HL-60/S4 treated with phorbol 12-myristate 13-acetate at 8.2 ng/mL for 4 days and 3 days (cell line): Measurements from ENCODE around the gene METTL18.

Source experiments
- in situ Hi-C: fragments of 300-500 bp; cut with MboI; formaldehyde crosslinking; loops from 2 replicates; pipeline ENCODE4 v1.15.0; 2022; ENCODE audit warnings: low sequenced_read_pairs

The METTL18 gene

GRCh38 chr1:169788402-169788801 is 6.3 kb downstream of the METTL18 start:
- in situ Hi-C loops = no loop called here

GRCh38 chr1:169786974-169787373 is 7.7 kb downstream of the METTL18 start:
- in situ Hi-C loops = no loop called here

GRCh38 chr1:169785267-169785666 is 9.4 kb downstream of the METTL18 start:
- in situ Hi-C loops = no loop called here

GRCh38 chr1:169784102-169784501 is 10.6 kb downstream of the METTL18 start:
- in situ Hi-C loops = no loop called here

- in situ Hi-C loops = no loop called here
Measured at GRCh38 chr1:169782596-169782995, 12.1 kb downstream of the METTL18 start.

- in situ Hi-C loops = no loop called here
Measured at GRCh38 chr1:169779970-169780369, 14.7 kb downstream of the METTL18 start.

- in situ Hi-C loops = no loop called here
Measured at GRCh38 chr1:169779150-169779549, 15.6 kb downstream of the METTL18 start.

GRCh38 chr1:169776440-169776839 is 18.3 kb downstream of the METTL18 start:
- in situ Hi-C loops = no loop called here

- in situ Hi-C loops = no loop called here
Measured at GRCh38 chr1:169768161-169768560, 26.5 kb downstream of the METTL18 start.

GRCh38 chr1:169765580-169766331 is 29.0 kb downstream of the METTL18 start:
- in situ Hi-C loops = no loop called here

- in situ Hi-C loops = no loop called here
Measured at GRCh38 chr1:169764919-169765318, 29.8 kb downstream of the METTL18 start.

GRCh38 chr1:169762699-169763098 is 32.0 kb downstream of the METTL18 start:
- in situ Hi-C loops = no loop called here

- in situ Hi-C loops = no loop called here
Measured at GRCh38 chr1:169759038-169759437, 35.7 kb downstream of the METTL18 start.

GRCh38 chr1:169753549-169753948 is 41.2 kb downstream of the METTL18 start:
- in situ Hi-C loops = no loop called here

GRCh38 chr1:169750041-169750440 is 44.7 kb downstream of the METTL18 start:
- in situ Hi-C loops = no loop called here

GRCh38 chr1:169746550-169746949 is 48.2 kb downstream of the METTL18 start:
- in situ Hi-C loops = no loop called here

GRCh38 chr1:169745015-169745861 is 49.5 kb downstream of the METTL18 start:
- in situ Hi-C loops = no loop called here
